ENCODE measurements around the gene SCN8A. TPM values are rescaled to one million over a fixed set of nuclear protein-coding genes. Genes with fewer than 3 reads are reported as not detected.
A peak's percentile ranks its signal among the peaks of the same experiment; 100 is the strongest.

The SCN8A gene
- polyA plus RNA-seq, 2 of the 4 experiments (the other 2 are of a cell fraction): 1.8 to 4.8 TPM

DNA sequence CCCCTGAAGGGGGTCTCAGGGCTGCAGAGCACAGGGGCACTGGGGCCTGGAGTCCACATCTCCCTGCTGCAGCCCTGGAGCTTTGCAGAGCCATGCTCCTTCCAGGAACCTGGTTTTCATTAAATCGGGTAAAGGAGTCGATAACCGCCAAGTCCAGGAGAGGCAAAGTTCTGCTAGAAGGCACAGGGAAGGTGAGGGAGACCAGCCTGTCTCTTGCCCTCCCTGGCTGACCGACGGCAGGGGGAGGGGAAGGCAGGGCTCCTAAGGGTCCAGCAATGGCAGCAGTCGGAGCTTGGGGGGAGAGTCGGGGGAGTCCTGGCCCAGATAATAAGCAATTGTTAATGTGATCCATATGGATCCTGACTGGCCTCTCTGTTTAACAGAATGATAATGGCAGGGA, 254.4 kb downstream of the SCN8A start:
- H3K27ac ChIP-seq: no peak overlapping the region
- H3K4me1 ChIP-seq: peaks cover 5% of the 10 kb centered on the region; the same call in 1 of the 3 replicates
- POLR2A ChIA-PET: no interaction called here
- H3K4me3 ChIP-seq: no peak overlapping the region
- ATAC-seq: no peak
- H3K9me3 ChIP-seq: no peaks in the 10 kb centered on the region
- TF ChIP-seq RAD21 (conservative IDR thresholded peaks at IDR 0.05 in 1 of 2, IDR thresholded peaks at IDR 0.05 in 1 of 2) (no peak), RARB (CRISPR knock-in tag; IDR thresholded peaks at IDR 0.05) (no peak), POLR2AphosphoS2 (conservative IDR thresholded peaks at IDR 0.05; ENCODE audit: low read length) (no peak), FOSB (CRISPR knock-in tag; IDR thresholded peaks at IDR 0.05) (no peak), CBX2 (IDR thresholded peaks at IDR 0.05; ENCODE audit: borderline replicate concordance, low read depth) (no peak), HOXA7 (CRISPR knock-in tag; IDR thresholded peaks at IDR 0.05) (no peak), ZC3H11A (IDR thresholded peaks at IDR 0.05) (no peak), KDM5A (IDR thresholded peaks at IDR 0.05) (no peak), RCOR1 (IDR thresholded peaks at IDR 0.05; ENCODE audit: low read depth, low read length) (no peak), POLR2A (IDR thresholded peaks at IDR 0.05; ENCODE audit: low read length) (no peak), ZFP36 (IDR thresholded peaks at IDR 0.05; ENCODE audit: borderline replicate concordance, partially characterized antibody) (no peak), BHLHE40 (IDR thresholded peaks at IDR 0.05; ENCODE audit: low read depth, low read length) (no peak), SMC3 (IDR thresholded peaks at IDR 0.05) (no peak), FOXS1 (CRISPR knock-in tag; IDR thresholded peaks at IDR 0.05) (no peak), CHD2 (IDR thresholded peaks at IDR 0.05; ENCODE audit: low read length, partially characterized antibody) (no peak)
- FAIRE-seq: no peak
- H3K4me2 ChIP-seq: no peak overlapping the region
- CTCF ChIA-PET: interaction anchor here (1.0 to 1.9 kb wide), 3 partner anchors 21 to 30 kb away, joined by 3 to 7 read pairs (median 5); no protein-coding TSS in a partner anchor
- DNase-seq (ENCODE audit: low read depth in 1 of 2, low spot score in 1 of 2): no peak
- WGBS (ENCODE audit: missing lambda C conversion rate): 73% methylated on average over 7 of the region's 7 CpGs

DNA sequence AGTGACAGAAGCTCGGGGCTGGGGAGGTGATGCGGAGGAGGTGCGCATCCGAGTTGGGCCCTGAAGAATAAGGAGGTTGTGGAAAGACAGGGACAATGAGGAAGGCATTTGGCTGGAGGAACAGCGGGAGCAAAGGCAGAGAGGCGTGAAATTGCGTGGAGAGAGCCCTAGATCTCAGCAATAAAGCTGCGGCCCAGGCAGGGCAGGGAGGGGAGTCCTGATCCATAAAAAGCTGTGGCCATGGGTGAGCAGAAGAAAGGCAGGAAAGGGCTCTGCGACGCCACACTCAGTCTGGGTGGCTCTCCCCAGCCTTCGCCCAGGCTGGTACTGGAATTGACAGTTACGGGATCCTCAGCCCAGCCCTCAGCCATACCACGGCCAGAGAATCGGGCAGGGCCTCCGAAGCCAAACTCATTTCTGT, 255.2 kb downstream of the SCN8A start:
- ChIA-PET CTCF (interaction anchor here (1.0 to 1.9 kb wide), 3 partner anchors 22 to 29 kb away, joined by 3 to 7 read pairs (median 5); no protein-coding TSS in a partner anchor), POLR2A (interaction anchor here (1.4 kb wide), 1 partner anchor 25 kb away, joined by 4 read pairs; no protein-coding TSS in a partner anchor)
- H3K4me3 ChIP-seq: no peak overlapping the region; the same call in 2 of the 3 replicates
- no peak for TF ChIP-seq POLR2A (IDR thresholded peaks at IDR 0.05; ENCODE audit: low read length)
- no peak for TF ChIP-seq FOSL2 (IDR thresholded peaks at IDR 0.05)
- no peak for TF ChIP-seq FOSL2 (CRISPR knock-in tag; IDR thresholded peaks at IDR 0.05)
- no peak for TF ChIP-seq FOXS1 (CRISPR knock-in tag; IDR thresholded peaks at IDR 0.05)
- no peak for TF ChIP-seq POLR2AphosphoS2 (conservative IDR thresholded peaks at IDR 0.05; ENCODE audit: low read length)
- TF ChIP-seq, protein P1, sequence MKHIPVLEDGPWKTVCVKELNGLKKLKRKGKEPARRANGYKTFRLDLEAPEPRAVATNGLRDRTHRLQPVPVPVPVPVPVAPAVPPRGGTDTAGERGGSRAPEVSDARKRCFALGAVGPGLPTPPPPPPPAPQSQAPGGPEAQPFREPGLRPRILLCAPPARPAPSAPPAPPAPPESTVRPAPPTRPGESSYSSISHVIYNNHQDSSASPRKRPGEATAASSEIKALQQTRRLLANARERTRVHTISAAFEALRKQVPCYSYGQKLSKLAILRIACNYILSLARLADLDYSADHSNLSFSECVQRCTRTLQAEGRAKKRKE (CRISPR knock-in tag; IDR thresholded peaks at IDR 0.05; ENCODE audit: low read depth): no peak
- no peak for TF ChIP-seq RARB (CRISPR knock-in tag; IDR thresholded peaks at IDR 0.05)
- no peak for TF ChIP-seq CBX2 (IDR thresholded peaks at IDR 0.05; ENCODE audit: borderline replicate concordance, low read depth)
- no peak for TF ChIP-seq TFCP2L1 (CRISPR knock-in tag; IDR thresholded peaks at IDR 0.05)
- TF ChIP-seq JUNB (IDR thresholded peaks at IDR 0.05): no peak
- TF ChIP-seq, protein P2, sequence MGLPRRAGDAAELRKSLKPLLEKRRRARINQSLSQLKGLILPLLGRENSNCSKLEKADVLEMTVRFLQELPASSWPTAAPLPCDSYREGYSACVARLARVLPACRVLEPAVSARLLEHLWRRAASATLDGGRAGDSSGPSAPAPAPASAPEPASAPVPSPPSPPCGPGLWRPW (IDR thresholded peaks at IDR 0.05): no peak
- no peak for TF ChIP-seq RAD21 (conservative IDR thresholded peaks at IDR 0.05 in 1 of 2, IDR thresholded peaks at IDR 0.05 in 1 of 2)
- TF ChIP-seq SMC3 (IDR thresholded peaks at IDR 0.05): no peak
- TF ChIP-seq TP53 (CRISPR knock-in tag; IDR thresholded peaks at IDR 0.05): no peak
- TF ChIP-seq, protein P3, sequence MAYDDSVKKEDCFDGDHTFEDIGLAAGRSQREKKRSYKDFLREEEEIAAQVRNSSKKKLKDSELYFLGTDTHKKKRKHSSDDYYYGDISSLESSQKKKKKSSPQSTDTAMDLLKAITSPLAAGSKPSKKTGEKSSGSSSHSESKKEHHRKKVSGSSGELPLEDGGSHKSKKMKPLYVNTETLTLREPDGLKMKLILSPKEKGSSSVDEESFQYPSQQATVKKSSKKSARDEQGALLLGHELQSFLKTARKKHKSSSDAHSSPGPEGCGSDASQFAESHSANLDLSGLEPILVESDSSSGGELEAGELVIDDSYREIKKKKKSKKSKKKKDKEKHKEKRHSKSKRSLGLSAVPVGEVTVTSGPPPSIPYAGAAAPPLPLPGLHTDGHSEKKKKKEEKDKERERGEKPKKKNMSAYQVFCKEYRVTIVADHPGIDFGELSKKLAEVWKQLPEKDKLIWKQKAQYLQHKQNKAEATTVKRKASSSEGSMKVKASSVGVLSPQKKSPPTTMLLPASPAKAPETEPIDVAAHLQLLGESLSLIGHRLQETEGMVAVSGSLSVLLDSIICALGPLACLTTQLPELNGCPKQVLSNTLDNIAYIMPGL (CRISPR knock-in tag; IDR thresholded peaks at IDR 0.05; ENCODE audit: borderline replicate concordance): no peak
- TF ChIP-seq FOSB (CRISPR knock-in tag; IDR thresholded peaks at IDR 0.05): no peak
- TF ChIP-seq CEBPB (IDR thresholded peaks at IDR 0.05): no peak
- DNase-seq (ENCODE audit: low read depth in 1 of 2, low spot score in 1 of 2): no peak
- H3K27ac ChIP-seq: no peak overlapping the region
- ATAC-seq: no peak
- FAIRE-seq: no peak
- peak overlapping the region; percentile 99; the same call in 2 of the 3 replicates for H3K4me2 ChIP-seq
- H3K4me1 ChIP-seq: peaks cover 5% of the 10 kb centered on the region; the same call in 1 of the 3 replicates
- H3K9me3 ChIP-seq: no peaks in the 10 kb centered on the region
- 89% methylated on average over 15 of the region's 15 CpGs for WGBS (ENCODE audit: missing lambda C conversion rate)

Data from A549 (cell line).